ENCODE measurements around the gene SHROOM2. TPM values are rescaled to one million over a fixed set of nuclear protein-coding genes. Genes with fewer than 3 reads are reported as not detected.
A peak's percentile ranks its signal among the peaks of the same experiment; 100 is the strongest.

The SHROOM2 gene
- total RNA-seq, 1 donor from 2014 or later = 1.8 TPM

DNA sequence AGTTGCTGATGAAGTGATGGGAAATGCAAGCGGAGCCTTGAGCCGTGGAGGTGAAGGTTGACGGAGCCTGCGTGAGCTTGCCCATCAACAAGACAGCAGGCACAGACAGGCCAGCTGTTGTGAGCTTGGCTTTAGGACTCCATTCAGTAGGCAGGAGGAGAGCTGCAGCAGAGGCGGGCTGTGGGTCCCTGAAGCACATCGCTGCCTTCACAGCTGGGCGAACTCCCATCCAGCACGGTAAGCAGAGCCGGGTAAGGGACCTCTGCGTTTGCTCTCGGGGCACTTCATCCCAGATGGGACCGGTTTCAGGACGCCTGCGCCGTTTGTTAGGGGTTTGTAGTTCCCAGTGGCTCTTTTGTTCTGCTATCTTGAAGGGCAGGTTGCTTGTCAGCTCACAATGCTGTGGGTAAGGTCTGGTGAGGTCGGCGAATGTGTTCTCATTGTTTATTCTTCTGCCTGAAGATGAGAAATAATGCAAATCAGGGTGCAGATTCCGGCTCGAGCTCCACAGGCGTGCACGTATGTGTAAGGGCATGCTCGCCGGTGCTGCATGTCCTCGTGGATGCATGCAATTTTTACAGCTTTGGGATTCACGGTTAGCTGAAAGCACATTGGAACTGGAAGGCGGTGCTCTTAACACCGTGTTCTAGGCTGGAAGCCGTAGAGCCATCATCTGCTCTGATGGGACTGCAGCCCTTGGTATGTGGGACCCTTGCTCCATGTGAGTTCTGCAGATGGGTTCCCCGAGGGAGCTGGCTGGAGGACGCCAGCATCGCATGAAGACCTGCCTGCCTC is 126.3 kb downstream of the SHROOM2 start:
- DNase-seq (ENCODE audit: low read depth) (peak; percentile 88), FAIRE-seq (peak; percentile 80)
- TF ChIP-seq, protein P1, sequence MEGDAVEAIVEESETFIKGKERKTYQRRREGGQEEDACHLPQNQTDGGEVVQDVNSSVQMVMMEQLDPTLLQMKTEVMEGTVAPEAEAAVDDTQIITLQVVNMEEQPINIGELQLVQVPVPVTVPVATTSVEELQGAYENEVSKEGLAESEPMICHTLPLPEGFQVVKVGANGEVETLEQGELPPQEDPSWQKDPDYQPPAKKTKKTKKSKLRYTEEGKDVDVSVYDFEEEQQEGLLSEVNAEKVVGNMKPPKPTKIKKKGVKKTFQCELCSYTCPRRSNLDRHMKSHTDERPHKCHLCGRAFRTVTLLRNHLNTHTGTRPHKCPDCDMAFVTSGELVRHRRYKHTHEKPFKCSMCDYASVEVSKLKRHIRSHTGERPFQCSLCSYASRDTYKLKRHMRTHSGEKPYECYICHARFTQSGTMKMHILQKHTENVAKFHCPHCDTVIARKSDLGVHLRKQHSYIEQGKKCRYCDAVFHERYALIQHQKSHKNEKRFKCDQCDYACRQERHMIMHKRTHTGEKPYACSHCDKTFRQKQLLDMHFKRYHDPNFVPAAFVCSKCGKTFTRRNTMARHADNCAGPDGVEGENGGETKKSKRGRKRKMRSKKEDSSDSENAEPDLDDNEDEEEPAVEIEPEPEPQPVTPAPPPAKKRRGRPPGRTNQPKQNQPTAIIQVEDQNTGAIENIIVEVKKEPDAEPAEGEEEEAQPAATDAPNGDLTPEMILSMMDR (IDR thresholded peaks at IDR 0.05; ENCODE audit: insufficient read depth, low read length, severe bottlenecking) = no peak

DNA sequence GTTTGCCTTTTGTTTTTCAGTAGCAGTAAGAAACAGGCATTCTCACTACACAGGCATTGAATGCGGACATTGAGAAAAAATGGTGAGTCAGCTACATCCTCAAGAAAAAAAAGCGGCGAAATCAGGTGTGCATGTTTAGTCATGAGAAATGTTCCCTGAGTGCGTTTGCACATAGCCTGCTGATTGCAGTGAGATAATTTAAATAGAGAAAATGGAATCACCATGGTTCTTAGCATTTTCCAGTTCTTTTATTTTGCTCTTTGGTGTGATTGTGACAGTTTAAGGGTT is 126.9 kb downstream of the SHROOM2 start:
- no peak for FAIRE-seq
- peak; percentile 85 for DNase-seq (ENCODE audit: low read depth)
- peak overlapping the region; percentile 40 for H3K4me3 ChIP-seq (ENCODE audit: low read depth, low read length)
- no peaks in the 10 kb centered on the region for H3K36me3 ChIP-seq (ENCODE audit: control insufficient read depth, insufficient read depth, low read length)
- TF ChIP-seq, protein P1 (IDR thresholded peaks at IDR 0.05; ENCODE audit: insufficient read depth, low read length, severe bottlenecking) = no peak
- H3K27me3 ChIP-seq (ENCODE audit: control insufficient read depth, insufficient read depth, low read length) = no peaks in the 10 kb centered on the region

More for the DNA sequence above, 126.3 kb downstream of the SHROOM2 start:
- Histone ChIP-seq H3K27me3 (ENCODE audit: control insufficient read depth, insufficient read depth, low read length) (no peaks in the 10 kb centered on the region), H3K4me3 (ENCODE audit: low read depth, low read length) (peak overlapping the region; percentile 40), H3K36me3 (ENCODE audit: control insufficient read depth, insufficient read depth, low read length) (no peaks in the 10 kb centered on the region)

DNA sequence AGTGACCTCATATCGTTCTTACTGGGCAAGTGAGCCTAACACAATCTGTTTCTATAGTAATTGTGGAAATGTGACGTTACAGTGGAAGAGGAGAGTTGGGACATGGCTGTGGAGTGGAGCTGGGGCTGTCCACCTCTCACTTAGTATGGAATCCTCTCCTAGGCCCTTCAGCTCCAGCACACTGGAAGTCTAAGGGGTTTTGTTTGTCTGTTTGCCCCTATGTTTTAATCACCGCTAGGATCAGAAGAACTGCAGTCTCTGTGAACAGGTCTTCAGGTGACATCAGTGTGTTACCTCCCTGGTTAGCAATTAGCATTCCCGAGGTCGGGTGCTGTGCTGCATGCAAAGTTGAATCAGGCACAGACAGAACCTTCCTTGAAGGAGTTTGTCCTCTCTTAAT is 131.6 kb downstream of the SHROOM2 start:
- FAIRE-seq = peak; percentile 40
- DNase-seq (ENCODE audit: low read depth) = no peak
- TF ChIP-seq, protein P1 (IDR thresholded peaks at IDR 0.05; ENCODE audit: insufficient read depth, low read length, severe bottlenecking) = no peak

DNA sequence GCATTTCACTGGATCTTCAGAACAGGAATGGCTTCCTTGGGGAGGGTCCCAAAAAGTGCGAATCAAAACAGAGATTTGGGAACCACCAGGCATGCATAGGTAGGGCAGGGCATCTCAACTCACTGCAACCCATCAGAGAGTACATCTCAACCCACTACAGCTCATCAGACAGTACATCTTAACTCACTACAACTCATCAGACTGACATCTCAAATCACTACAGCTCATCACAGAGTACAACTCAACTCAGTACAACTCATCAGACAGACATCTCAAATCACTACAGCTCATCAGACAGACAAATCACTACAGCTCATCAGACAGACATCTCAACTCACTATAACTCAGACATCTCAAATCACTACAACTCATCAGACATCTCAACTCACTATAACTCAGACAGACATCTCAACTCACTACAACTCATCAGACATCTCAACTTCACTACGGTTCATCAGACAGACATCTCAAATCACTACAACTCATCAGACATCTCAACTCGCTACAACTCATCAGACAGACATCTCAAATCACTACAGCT is 133.5 kb downstream of the SHROOM2 start:
- Histone ChIP-seq H3K4me3 (ENCODE audit: low read depth, low read length) (no peak overlapping the region), H3K36me3 (ENCODE audit: control insufficient read depth, insufficient read depth, low read length) (no peaks in the 10 kb centered on the region), H3K27me3 (ENCODE audit: control insufficient read depth, insufficient read depth, low read length) (no peaks in the 10 kb centered on the region)
- DNase-seq (ENCODE audit: low read depth) (peak; percentile 25), FAIRE-seq (peak; percentile 98)
- TF ChIP-seq, protein P1 (IDR thresholded peaks at IDR 0.05; ENCODE audit: insufficient read depth, low read length, severe bottlenecking) = no peak

More for the DNA sequence above, 131.6 kb downstream of the SHROOM2 start:
- Histone ChIP-seq H3K27me3 (ENCODE audit: control insufficient read depth, insufficient read depth, low read length) (no peaks in the 10 kb centered on the region), H3K36me3 (ENCODE audit: control insufficient read depth, insufficient read depth, low read length) (no peaks in the 10 kb centered on the region), H3K4me3 (ENCODE audit: low read depth, low read length) (no peak overlapping the region)

DNA sequence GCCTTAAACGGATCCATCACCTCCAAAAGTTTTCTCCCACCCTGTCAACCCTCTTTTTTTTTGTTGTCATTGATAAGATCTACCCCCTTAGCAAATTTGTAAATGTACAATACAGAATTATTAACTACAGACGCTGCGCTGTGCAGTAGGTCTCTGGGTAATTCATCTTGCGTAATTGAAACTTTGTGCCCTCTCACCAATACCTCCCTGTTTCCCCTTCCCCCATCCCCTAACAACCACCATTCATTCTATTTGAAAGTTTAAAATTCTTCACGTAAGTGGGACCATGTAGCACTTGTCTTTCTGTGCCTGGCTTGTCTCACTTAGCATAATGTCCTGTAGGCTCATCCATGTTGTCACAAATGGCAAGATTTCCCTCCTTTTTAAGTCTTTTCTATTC is 135.2 kb downstream of the SHROOM2 start:
- Histone ChIP-seq H3K27me3 (ENCODE audit: control insufficient read depth, insufficient read depth, low read length) (no peaks in the 10 kb centered on the region), H3K36me3 (ENCODE audit: control insufficient read depth, insufficient read depth, low read length) (no peaks in the 10 kb centered on the region), H3K4me3 (ENCODE audit: low read depth, low read length) (no peak overlapping the region)
- DNase-seq (ENCODE audit: low read depth) (no peak), FAIRE-seq (no peak)
- TF ChIP-seq, protein P1 (IDR thresholded peaks at IDR 0.05; ENCODE audit: insufficient read depth, low read length, severe bottlenecking) = no peak
